ENCODE results near the gene UNCX. TPM values are rescaled to one million over a fixed set of nuclear protein-coding genes. Genes with fewer than 3 reads are reported as not detected.

UNCX gene
- total RNA-seq, 1 donor from 2014 or later: not detected

DNA sequence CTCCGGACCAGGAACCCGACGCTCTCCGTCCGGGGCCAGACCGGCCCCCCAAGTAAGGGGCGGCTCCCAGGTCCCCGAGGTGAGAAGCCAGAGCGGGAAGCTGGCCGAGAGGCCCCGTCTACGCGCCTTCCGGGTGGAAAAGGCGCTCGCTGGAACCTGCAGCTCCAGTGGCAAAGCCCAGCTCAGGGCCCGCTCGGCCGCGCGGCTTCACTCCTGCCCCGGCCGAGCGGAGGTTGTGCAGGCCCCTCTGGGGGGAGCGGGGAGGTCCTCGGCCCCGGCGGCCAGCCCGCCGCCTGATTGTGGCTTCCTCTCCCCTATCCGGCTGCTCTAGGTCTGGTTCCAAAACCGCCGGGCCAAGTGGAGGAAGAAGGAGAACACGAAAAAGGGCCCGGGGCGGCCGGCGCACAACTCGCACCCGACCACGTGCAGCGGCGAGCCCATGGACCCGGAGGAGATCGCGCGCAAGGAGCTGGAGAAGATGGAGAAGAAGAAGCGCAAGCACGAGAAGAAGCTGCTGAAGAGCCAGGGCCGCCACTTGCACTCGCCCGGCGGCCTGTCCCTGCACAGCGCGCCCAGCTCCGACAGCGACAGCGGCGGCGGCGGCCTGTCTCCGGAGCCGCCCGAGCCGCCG, 2.9 kb downstream of the UNCX start:
- peaks cover 9% of the 10 kb centered on the region for H3K4me1 Mint-ChIP-seq (ENCODE audit: unreplicated experiment)
- DNase-seq (ENCODE audit: extremely low spot score, unreplicated experiment): no peak
- peaks cover 58% of the 10 kb centered on the region for H3K27me3 Mint-ChIP-seq (ENCODE audit: unreplicated experiment)
- no peaks in the 10 kb centered on the region for H3K9me3 Mint-ChIP-seq (ENCODE audit: unreplicated experiment)
- H3K27ac Mint-ChIP-seq (ENCODE audit: unreplicated experiment): peak overlapping the region; percentile 34
- H3K4me3 Mint-ChIP-seq (ENCODE audit: unreplicated experiment): peak overlapping the region; percentile 60
- H3K36me3 Mint-ChIP-seq (ENCODE audit: unreplicated experiment): peaks cover 12% of the 10 kb centered on the region
- TF ChIP-seq CTCF (IDR thresholded peaks at IDR 0.05): no peak

DNA sequence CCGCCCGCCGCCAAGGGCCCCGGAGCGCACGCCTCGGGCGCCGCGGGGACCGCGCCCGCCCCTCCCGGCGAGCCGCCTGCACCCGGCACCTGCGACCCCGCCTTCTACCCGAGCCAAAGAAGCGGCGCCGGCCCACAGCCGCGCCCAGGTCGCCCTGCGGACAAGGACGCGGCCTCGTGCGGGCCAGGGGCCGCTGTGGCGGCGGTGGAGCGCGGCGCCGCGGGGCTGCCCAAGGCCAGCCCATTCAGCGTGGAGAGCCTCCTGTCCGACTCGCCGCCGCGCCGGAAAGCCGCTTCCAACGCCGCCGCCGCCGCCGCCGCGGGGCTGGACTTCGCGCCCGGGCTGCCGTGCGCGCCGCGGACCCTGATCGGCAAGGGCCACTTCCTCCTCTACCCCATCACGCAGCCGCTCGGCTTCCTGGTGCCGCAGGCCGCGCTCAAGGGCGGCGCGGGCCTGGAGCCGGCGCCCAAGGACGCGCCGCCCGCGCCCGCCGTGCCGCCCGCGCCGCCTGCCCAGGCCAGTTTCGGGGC, 3.5 kb downstream of the UNCX start:
- Mint-ChIP-seq H3K9me3 (ENCODE audit: unreplicated experiment) (no peaks in the 10 kb centered on the region), H3K27me3 (ENCODE audit: unreplicated experiment) (peaks cover 54% of the 10 kb centered on the region), H3K4me3 (ENCODE audit: unreplicated experiment) (no peak overlapping the region), H3K27ac (ENCODE audit: unreplicated experiment) (no peak overlapping the region), H3K4me1 (ENCODE audit: unreplicated experiment) (peaks cover 8% of the 10 kb centered on the region), H3K36me3 (ENCODE audit: unreplicated experiment) (peaks cover 10% of the 10 kb centered on the region)
- no peak for TF ChIP-seq CTCF (IDR thresholded peaks at IDR 0.05)
- DNase-seq (ENCODE audit: extremely low spot score, unreplicated experiment): no peak

DNA sequence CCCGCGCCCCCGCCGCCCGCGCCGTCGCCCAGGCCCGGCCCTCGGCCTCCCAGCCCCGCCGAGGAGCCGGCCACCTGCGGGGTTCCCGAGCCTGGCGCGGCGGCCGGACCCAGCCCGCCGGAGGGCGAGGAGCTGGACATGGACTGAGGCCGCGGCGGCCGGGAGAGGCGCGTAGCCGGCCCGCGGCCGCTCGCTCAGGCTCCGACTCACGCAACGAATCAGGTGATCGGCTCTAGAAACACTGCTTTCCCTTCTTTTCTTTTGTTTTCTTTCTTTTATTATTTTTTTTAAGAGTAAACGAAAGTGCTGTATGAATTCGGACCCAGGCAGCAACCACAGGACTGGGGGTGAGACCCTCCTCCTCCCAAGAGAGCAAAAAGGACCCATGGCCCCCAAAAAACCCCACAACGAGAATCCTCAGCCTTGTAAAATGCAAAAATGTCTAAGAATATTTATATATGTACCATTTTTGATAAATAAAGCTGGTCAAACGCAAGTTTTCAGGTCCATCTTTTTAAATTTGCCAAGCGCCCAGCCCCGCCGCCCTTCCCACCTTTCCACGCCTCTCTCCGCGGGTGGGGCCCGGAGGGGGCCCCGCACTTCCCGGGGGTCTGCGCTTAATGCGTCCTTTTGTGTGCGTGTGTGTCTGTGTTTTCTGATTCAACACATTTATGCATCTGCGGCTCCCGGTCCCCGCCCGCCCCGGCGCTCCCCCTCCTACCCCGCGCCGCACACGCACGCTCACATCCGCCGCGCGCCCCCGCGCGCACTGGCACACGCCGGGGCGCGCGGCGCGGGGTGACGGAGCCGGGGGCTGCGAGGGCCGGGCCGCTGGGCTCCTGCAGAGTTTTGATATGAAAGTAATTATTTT, 4.4 kb downstream of the UNCX start:
- Mint-ChIP-seq H3K4me3 (ENCODE audit: unreplicated experiment) (peak overlapping the region; percentile 29), H3K36me3 (ENCODE audit: unreplicated experiment) (peaks cover 9% of the 10 kb centered on the region), H3K4me1 (ENCODE audit: unreplicated experiment) (peaks cover 6% of the 10 kb centered on the region), H3K9me3 (ENCODE audit: unreplicated experiment) (no peaks in the 10 kb centered on the region), H3K27ac (ENCODE audit: unreplicated experiment) (no peak overlapping the region), H3K27me3 (ENCODE audit: unreplicated experiment) (peaks cover 50% of the 10 kb centered on the region)
- TF ChIP-seq CTCF (IDR thresholded peaks at IDR 0.05): no peak
- no peak for DNase-seq (ENCODE audit: extremely low spot score, unreplicated experiment)

GRCh38 chr7:1237704-1238255, 5.1 kb downstream of the UNCX start:
- no peak for TF ChIP-seq CTCF (IDR thresholded peaks at IDR 0.05)
- H3K4me3 Mint-ChIP-seq (ENCODE audit: unreplicated experiment): no peak overlapping the region

DNA sequence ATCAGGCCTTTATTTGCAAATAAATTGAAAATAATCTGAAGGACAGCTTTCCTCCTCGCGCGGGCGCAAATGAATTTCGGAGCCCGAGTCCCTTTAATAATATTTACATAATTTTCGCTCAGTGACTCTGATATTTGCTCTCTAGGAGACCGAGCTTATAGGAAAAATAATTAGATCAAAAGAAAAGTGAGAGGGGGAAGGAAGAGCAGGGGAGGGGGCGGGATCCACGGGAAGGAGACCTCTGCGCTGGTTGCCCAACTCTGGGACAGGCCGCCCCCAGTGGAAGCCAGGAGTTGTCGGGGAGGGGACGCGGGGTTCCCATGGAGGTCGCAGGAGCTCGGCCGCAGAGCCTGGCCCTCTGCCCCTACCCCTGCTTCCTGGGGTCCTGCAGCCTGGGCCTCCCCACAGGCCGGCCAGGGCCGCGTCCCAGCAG, 5.8 kb downstream of the UNCX start:
- Mint-ChIP-seq H3K36me3 (ENCODE audit: unreplicated experiment) (peaks cover 7% of the 10 kb centered on the region), H3K4me3 (ENCODE audit: unreplicated experiment) (no peak overlapping the region), H3K27ac (ENCODE audit: unreplicated experiment) (no peak overlapping the region), H3K9me3 (ENCODE audit: unreplicated experiment) (no peaks in the 10 kb centered on the region), H3K4me1 (ENCODE audit: unreplicated experiment) (peaks cover 4% of the 10 kb centered on the region), H3K27me3 (ENCODE audit: unreplicated experiment) (peaks cover 53% of the 10 kb centered on the region)
- TF ChIP-seq CTCF (IDR thresholded peaks at IDR 0.05): no peak
- no peak for DNase-seq (ENCODE audit: extremely low spot score, unreplicated experiment)

More at GRCh38 chr7:1237704-1238255, 5.1 kb downstream of the UNCX start:
- no peak for DNase-seq (ENCODE audit: extremely low spot score, unreplicated experiment)
- Mint-ChIP-seq H3K36me3 (ENCODE audit: unreplicated experiment) (peaks cover 7% of the 10 kb centered on the region), H3K27me3 (ENCODE audit: unreplicated experiment) (peaks cover 48% of the 10 kb centered on the region), H3K27ac (ENCODE audit: unreplicated experiment) (no peak overlapping the region), H3K9me3 (ENCODE audit: unreplicated experiment) (no peaks in the 10 kb centered on the region), H3K4me1 (ENCODE audit: unreplicated experiment) (peaks cover 4% of the 10 kb centered on the region)

Measured in osteocyte (in vitro differentiated cells).